Neural cell (in vitro differentiated cells): ENCODE data around the gene CTXND2. TPM values are rescaled to one million over a fixed set of nuclear protein-coding genes. Genes with fewer than 3 reads are reported as not detected.

ENCODE experiments used
- H2AFZ ChIP-seq: fragments of 200-600, 300-800 bp; sonication (generic), shearing (Covaris generic); 2 replicates; pipeline ENCODE4 v1.6.0; 2014; ENCODE audit warnings: low read depth, mild to moderate bottlenecking, antibody characterized with exemption, low read length, moderate library complexity
- H3F3A ChIP-seq: fragments of 200-600 bp; shearing (Covaris generic); 2 replicates; pipeline ENCODE4 v1.6.1; 2016; ENCODE audit warnings: mild to moderate bottlenecking, moderate library complexity, mixed read lengths, antibody characterized with exemption, low read length; ENCODE audit not compliant: insufficient read depth, poor library complexity, severe bottlenecking
- H3K27ac ChIP-seq: fragments of 200-600, 300-800 bp; sonication (generic), shearing (Covaris generic); 2 replicates; pipeline ENCODE4 v1.5.1; 2014; ENCODE audit warnings: mild to moderate bottlenecking, low read length, moderate library complexity
- H3K27me3 ChIP-seq: fragments of 300-800, 200-600 bp; sonication (generic), shearing (Covaris generic); 2 replicates; pipeline ENCODE4 v1.6.0; 2014; ENCODE audit warnings: mild to moderate bottlenecking, low read depth, low read length, moderate library complexity; ENCODE audit not compliant: insufficient read depth
- H3K36me3 ChIP-seq: fragments of 300-800, 200-600 bp; sonication (generic), shearing (Covaris generic); 2 replicates; pipeline ENCODE4 v1.5.1; 2014; ENCODE audit warnings: mild to moderate bottlenecking, antibody characterized with exemption, low read length, moderate library complexity; ENCODE audit not compliant: insufficient read depth
- H3K4me2 ChIP-seq: fragments of 300-800, 200-600 bp; sonication (generic), shearing (Covaris generic); 2 replicates; pipeline ENCODE4 v1.6.0; 2014; ENCODE audit warnings: mild to moderate bottlenecking, low read length
- H3K4me3 ChIP-seq: fragments of 300-800, 200-600 bp; sonication (generic), shearing (Covaris generic); 2 replicates; pipeline ENCODE4 v1.5.1; 2014; ENCODE audit warnings: mild to moderate bottlenecking, low read length, moderate library complexity
- H3K79me2 ChIP-seq: fragments of 200-600 bp; shearing (Covaris generic); replicated peaks from 2 replicates; pipeline ENCODE4 v1.6.0; 2014; ENCODE audit warnings: mild to moderate bottlenecking, low read length, moderate library complexity; ENCODE audit not compliant: insufficient read depth
- H3K9ac ChIP-seq: fragments of 300-800, 200-600 bp; sonication (generic), shearing (Covaris generic); 2 replicates; pipeline ENCODE4 v1.6.1; 2016; ENCODE audit warnings: mild to moderate bottlenecking, low read length, mixed read lengths
- H3K9me2 ChIP-seq: fragments of 200-600 bp; shearing (Covaris generic); 2 replicates; pipeline ENCODE4 v1.6.1; 2016; ENCODE audit warnings: mild to moderate bottlenecking, low read length, mixed read lengths; ENCODE audit not compliant: insufficient read depth
- H3K9me3 ChIP-seq: fragments of 200-600, 300-800 bp; sonication (generic), shearing (Covaris generic); 2 replicates; pipeline ENCODE4 v1.6.1; 2016; ENCODE audit warnings: mild to moderate bottlenecking, mixed run types, low read length, moderate library complexity, mixed read lengths
- H4K20me1 ChIP-seq: fragments of 200-600 bp; shearing (Covaris generic); 2 replicates; pipeline ENCODE4 v1.6.1; 2016; ENCODE audit warnings: mild to moderate bottlenecking, mixed run types; ENCODE audit not compliant: insufficient read depth
- EP300 ChIP-seq: fragments of 450-650 bp; conservative IDR thresholded peaks from 2 replicates; pipeline ENCODE4 v1.6.1; 2014; ENCODE audit warnings: antibody characterized with exemption, mild to moderate bottlenecking, moderate library complexity; ENCODE audit not compliant: poor library complexity, severe bottlenecking
- EZH2 ChIP-seq: fragments of 200-600, 300-800 bp; shearing (Covaris generic), sonication (generic); IDR thresholded peaks from 2 replicates; pipeline ENCODE4 v1.6.1; 2014; ENCODE audit warnings: antibody characterized with exemption, low read length, borderline replicate concordance, mild to moderate bottlenecking; ENCODE audit not compliant: insufficient read depth, poor library complexity, severe bottlenecking
- MXI1 ChIP-seq: fragments of 450-650 bp; conservative IDR thresholded peaks from 2 replicates; pipeline ENCODE4 v1.6.1; 2014; ENCODE audit warnings: antibody characterized with exemption, mild to moderate bottlenecking; ENCODE audit not compliant: poor library complexity, severe bottlenecking
- POLR2AphosphoS5 ChIP-seq: IDR thresholded peaks from 2 replicates; pipeline ENCODE4 v1.6.1; 2012
- RAD21 ChIP-seq: fragments of 450-650 bp; conservative IDR thresholded peaks from 2 replicates; pipeline ENCODE4 v1.6.1; 2014; ENCODE audit warnings: antibody characterized with exemption, mild to moderate bottlenecking, moderate library complexity
- SMC3 ChIP-seq: fragments of 450-650 bp; conservative IDR thresholded peaks from 2 replicates; pipeline ENCODE4 v1.6.1; 2014; ENCODE audit warnings: antibody characterized with exemption, mild to moderate bottlenecking, moderate library complexity; ENCODE audit not compliant: poor library complexity
- TAF1 ChIP-seq: IDR thresholded peaks from 2 replicates; pipeline ENCODE4 v1.6.1; 2012; ENCODE audit warnings: low read depth
- polyA plus RNA-seq: library from polyadenylated mRNA; depleted of rRNA; stranded (reverse); fragments of >200 nt; gene quantifications from 2 replicates; pipeline ENCODE4 v1.2.3, GENCODE V29; 2014
- TF ChIP-seq, protein P1 (sequence below): fragments of 450-650 bp; IDR thresholded peaks from 2 replicates; pipeline ENCODE4 v1.5.1; 2014; ENCODE audit warnings: antibody characterized with exemption, mild to moderate bottlenecking, moderate library complexity; ENCODE audit not compliant: poor library complexity, severe bottlenecking
- TF ChIP-seq, protein P2 (sequence below): IDR thresholded peaks from 2 replicates; pipeline ENCODE4 v1.6.1; 2012; ENCODE audit warnings: borderline replicate concordance

CTXND2 gene
- polyA plus RNA-seq, 1 donor from 2014 or later: not detected

DNA sequence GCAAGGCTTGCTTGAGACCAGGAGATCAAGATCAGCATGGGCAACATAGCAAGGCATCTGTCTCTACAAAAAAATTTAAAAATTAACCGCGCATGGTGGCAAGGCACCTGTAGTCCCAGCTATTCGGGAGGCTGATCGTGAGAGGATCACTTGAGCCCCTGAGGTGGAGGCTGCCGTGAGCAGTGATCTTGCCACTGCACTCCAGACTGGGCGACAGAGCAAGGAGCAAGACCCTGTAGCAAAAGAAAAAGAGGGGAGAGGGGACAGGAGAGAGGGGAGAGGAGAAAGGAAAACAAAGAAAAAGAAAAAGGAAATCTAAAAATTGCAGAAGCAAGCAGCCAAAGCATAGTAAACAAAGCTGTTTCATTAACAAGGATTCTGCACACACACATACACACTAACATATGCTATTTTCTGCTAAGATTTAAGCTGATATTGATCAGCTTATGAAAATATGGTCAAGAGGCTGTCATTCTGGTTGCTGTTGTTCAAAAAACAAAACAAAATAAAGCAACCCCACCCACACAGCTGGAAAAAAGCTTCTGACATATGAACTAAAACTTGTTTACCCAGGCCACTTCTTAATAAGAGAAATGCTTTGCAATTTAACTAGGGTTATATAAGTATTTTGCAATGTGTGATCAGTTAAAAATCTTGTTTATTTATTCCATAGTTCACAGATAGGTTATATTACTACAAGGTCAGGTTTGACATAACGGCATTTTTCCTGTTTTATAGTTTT, 12.3 kb upstream of the CTXND2 start:
- peak overlapping the region; percentile 88 for H3K4me3 ChIP-seq
- H3K4me2 ChIP-seq: peak overlapping the region; percentile 77
- no peaks in the 10 kb centered on the region for H3K9me3 ChIP-seq
- no peaks in the 10 kb centered on the region for H3F3A ChIP-seq
- no peaks in the 10 kb centered on the region for H3K9me2 ChIP-seq
- H3K79me2 ChIP-seq: peaks cover 48% of the 10 kb centered on the region
- H2AFZ ChIP-seq: no peak overlapping the region
- no peak overlapping the region for H3K27ac ChIP-seq
- H3K9ac ChIP-seq: peak overlapping the region; percentile 86
- no peaks in the 10 kb centered on the region for H3K27me3 ChIP-seq
- H4K20me1 ChIP-seq: no peaks in the 10 kb centered on the region
- TF ChIP-seq, protein P1, sequence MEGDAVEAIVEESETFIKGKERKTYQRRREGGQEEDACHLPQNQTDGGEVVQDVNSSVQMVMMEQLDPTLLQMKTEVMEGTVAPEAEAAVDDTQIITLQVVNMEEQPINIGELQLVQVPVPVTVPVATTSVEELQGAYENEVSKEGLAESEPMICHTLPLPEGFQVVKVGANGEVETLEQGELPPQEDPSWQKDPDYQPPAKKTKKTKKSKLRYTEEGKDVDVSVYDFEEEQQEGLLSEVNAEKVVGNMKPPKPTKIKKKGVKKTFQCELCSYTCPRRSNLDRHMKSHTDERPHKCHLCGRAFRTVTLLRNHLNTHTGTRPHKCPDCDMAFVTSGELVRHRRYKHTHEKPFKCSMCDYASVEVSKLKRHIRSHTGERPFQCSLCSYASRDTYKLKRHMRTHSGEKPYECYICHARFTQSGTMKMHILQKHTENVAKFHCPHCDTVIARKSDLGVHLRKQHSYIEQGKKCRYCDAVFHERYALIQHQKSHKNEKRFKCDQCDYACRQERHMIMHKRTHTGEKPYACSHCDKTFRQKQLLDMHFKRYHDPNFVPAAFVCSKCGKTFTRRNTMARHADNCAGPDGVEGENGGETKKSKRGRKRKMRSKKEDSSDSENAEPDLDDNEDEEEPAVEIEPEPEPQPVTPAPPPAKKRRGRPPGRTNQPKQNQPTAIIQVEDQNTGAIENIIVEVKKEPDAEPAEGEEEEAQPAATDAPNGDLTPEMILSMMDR: no peak
- TF ChIP-seq, protein P2, sequence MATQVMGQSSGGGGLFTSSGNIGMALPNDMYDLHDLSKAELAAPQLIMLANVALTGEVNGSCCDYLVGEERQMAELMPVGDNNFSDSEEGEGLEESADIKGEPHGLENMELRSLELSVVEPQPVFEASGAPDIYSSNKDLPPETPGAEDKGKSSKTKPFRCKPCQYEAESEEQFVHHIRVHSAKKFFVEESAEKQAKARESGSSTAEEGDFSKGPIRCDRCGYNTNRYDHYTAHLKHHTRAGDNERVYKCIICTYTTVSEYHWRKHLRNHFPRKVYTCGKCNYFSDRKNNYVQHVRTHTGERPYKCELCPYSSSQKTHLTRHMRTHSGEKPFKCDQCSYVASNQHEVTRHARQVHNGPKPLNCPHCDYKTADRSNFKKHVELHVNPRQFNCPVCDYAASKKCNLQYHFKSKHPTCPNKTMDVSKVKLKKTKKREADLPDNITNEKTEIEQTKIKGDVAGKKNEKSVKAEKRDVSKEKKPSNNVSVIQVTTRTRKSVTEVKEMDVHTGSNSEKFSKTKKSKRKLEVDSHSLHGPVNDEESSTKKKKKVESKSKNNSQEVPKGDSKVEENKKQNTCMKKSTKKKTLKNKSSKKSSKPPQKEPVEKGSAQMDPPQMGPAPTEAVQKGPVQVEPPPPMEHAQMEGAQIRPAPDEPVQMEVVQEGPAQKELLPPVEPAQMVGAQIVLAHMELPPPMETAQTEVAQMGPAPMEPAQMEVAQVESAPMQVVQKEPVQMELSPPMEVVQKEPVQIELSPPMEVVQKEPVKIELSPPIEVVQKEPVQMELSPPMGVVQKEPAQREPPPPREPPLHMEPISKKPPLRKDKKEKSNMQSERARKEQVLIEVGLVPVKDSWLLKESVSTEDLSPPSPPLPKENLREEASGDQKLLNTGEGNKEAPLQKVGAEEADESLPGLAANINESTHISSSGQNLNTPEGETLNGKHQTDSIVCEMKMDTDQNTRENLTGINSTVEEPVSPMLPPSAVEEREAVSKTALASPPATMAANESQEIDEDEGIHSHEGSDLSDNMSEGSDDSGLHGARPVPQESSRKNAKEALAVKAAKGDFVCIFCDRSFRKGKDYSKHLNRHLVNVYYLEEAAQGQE: no peak
- TF ChIP-seq RAD21: no peak
- TF ChIP-seq POLR2AphosphoS5: no peak
- no peak for TF ChIP-seq MXI1
- no peak for TF ChIP-seq TAF1
- TF ChIP-seq SMC3: no peak
- no peak for TF ChIP-seq EZH2
- TF ChIP-seq EP300: no peak
- no peaks in the 10 kb centered on the region for H3K36me3 ChIP-seq

DNA sequence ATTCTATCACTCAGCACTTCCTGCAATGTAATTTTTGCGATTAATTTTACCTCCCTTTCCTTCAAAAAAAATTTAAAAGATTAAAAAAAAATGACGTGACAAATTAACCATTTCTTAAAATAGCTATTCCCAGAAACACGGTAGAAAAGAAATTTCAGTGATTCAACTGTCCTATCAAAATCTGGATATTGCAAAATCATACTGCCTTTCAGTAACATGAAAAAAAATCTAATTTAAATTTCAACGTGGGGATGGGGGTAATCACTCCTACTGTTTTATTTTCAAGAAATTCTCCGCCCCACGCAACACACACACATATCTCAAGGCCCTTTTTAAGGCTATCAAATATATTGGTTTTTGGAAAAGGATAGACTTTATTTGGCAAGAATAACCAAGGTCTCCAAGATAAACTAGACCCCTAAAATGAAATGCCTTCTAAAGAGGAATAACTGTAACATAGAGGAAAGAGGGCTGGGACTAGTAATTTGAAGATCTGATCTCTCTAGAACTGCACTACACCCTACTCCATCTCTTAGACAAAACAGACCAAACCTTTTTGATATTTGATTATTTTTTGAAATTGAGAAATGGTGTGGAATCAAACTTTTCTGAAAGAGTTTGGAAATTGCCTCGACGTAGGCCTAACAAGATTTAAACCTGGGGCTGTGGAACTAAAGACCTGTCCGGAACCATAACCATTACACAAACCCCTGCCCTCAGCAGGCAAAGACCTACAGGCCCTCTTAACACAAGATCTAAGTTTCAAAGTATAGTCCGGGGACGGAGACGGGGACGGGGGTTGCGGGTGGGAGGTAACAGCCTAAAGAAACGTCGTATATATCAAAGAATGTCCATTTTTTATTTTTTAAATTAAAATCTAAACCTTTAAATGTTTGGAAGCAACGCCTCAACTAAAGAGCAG, 11.5 kb upstream of the CTXND2 start:
- Histone ChIP-seq H3K9me3 (no peaks in the 10 kb centered on the region), H3K9ac (peak overlapping the region; percentile 86), H3K9me2 (no peaks in the 10 kb centered on the region), H3K36me3 (no peaks in the 10 kb centered on the region), H3K4me2 (peak overlapping the region; percentile 77), H3K27ac (peak overlapping the region; percentile 88), H3K4me3 (peak overlapping the region; percentile 88), H2AFZ (peak overlapping the region; percentile 84), H4K20me1 (no peaks in the 10 kb centered on the region), H3K27me3 (no peaks in the 10 kb centered on the region), H3F3A (no peaks in the 10 kb centered on the region), H3K79me2 (peaks cover 42% of the 10 kb centered on the region)
- TF ChIP-seq, protein P2: no peak
- TF ChIP-seq RAD21: no peak
- TF ChIP-seq POLR2AphosphoS5: no peak
- no peak for TF ChIP-seq TAF1
- TF ChIP-seq, protein P1: no peak
- no peak for TF ChIP-seq SMC3
- no peak for TF ChIP-seq MXI1
- no peak for TF ChIP-seq EZH2
- no peak for TF ChIP-seq EP300
